Measurements from ENCODE around the gene MYO9B. TPM values are rescaled to one million over a fixed set of nuclear protein-coding genes. Genes with fewer than 3 reads are reported as not detected.

MYO9B gene
- total RNA-seq, 1 experiment from 2014 or later: 68.3 TPM

GRCh38 chr19:17156296-17156946 is 80.8 kb downstream of the MYO9B start:
- intact Hi-C loops (cut with micrococcal nuclease): no loop called here

GRCh38 chr19:17156947-17157302 is 81.3 kb downstream of the MYO9B start:
- Histone ChIP-seq H3K4me2 (ENCODE audit: low read length) (no peak overlapping the region), H2AFZ (ENCODE audit: low read length) (no peak overlapping the region), H3K79me2 (ENCODE audit: low read length) (no peaks in the 10 kb centered on the region), H3K36me3 (ENCODE audit: low read depth, low read length) (peaks cover 19% of the 10 kb centered on the region), H4K20me1 (ENCODE audit: low read length) (no peaks in the 10 kb centered on the region), H3K27me3 (ENCODE audit: low read length) (no peaks in the 10 kb centered on the region), H3F3A (ENCODE audit: low read length, unreplicated experiment) (no peaks in the 10 kb centered on the region), H3K9me3 (ENCODE audit: low read length) (no peaks in the 10 kb centered on the region), H3K9ac (ENCODE audit: low read length) (no peak overlapping the region), H3K4me1 (ENCODE audit: insufficient read depth, low read length) (no peaks in the 10 kb centered on the region), H3K27ac (ENCODE audit: low read length) (no peak overlapping the region), H3K9me2 (replicated peaks; ENCODE audit: low read length) (no peaks in the 10 kb centered on the region), H3K4me3 (ENCODE audit: low read length) (no peak overlapping the region)
- TF ChIP-seq CTCF (conservative IDR thresholded peaks at IDR 0.05; ENCODE audit: low read depth, low read length): no peak
- TF ChIP-seq EZH2 (IDR thresholded peaks at IDR 0.05; ENCODE audit: low read length, unreplicated experiment): no peak
- no peak for TF ChIP-seq EZH2phosphoT487 (IDR thresholded peaks at IDR 0.05; ENCODE audit: borderline replicate concordance, low read length)
- no TSS peak for BruUV-seq (replicated peaks)
- DNase-seq: no peak
- ChIA-PET POLR2A (ENCODE audit: unreplicated experiment) (no interaction called here), CTCF (no interaction called here)
- ATAC-seq: no peak
- intact Hi-C loops (cut with micrococcal nuclease): no loop called here

More at GRCh38 chr19:17156296-17156946, 80.8 kb downstream of the MYO9B start:
- ChIA-PET POLR2A (ENCODE audit: unreplicated experiment) (no interaction called here), CTCF (interaction anchor here (0.6 kb wide), 1 partner anchor 161 kb away, joined by 4 read pairs; no protein-coding TSS in a partner anchor)
- ATAC-seq: no peak
- no peak for DNase-seq
- H4K20me1 ChIP-seq (ENCODE audit: low read length): no peaks in the 10 kb centered on the region
- no peak overlapping the region for H3K4me3 ChIP-seq (ENCODE audit: low read length)
- no peaks in the 10 kb centered on the region for H3F3A ChIP-seq (ENCODE audit: low read length, unreplicated experiment)
- peaks cover 22% of the 10 kb centered on the region for H3K36me3 ChIP-seq (ENCODE audit: low read depth, low read length)
- TF ChIP-seq EZH2 (IDR thresholded peaks at IDR 0.05; ENCODE audit: low read length, unreplicated experiment): no peak
- TF ChIP-seq CTCF (conservative IDR thresholded peaks at IDR 0.05; ENCODE audit: low read depth, low read length): no peak
- TF ChIP-seq EZH2phosphoT487 (IDR thresholded peaks at IDR 0.05; ENCODE audit: borderline replicate concordance, low read length): no peak
- no peak overlapping the region for H3K27ac ChIP-seq (ENCODE audit: low read length)
- no peak overlapping the region for H3K4me2 ChIP-seq (ENCODE audit: low read length)
- no peaks in the 10 kb centered on the region for H3K79me2 ChIP-seq (ENCODE audit: low read length)
- H3K9me3 ChIP-seq (ENCODE audit: low read length): no peaks in the 10 kb centered on the region
- H2AFZ ChIP-seq (ENCODE audit: low read length): no peak overlapping the region
- H3K4me1 ChIP-seq (ENCODE audit: insufficient read depth, low read length): no peaks in the 10 kb centered on the region
- BruUV-seq (replicated peaks): no TSS peak
- H3K9me2 ChIP-seq (replicated peaks; ENCODE audit: low read length): no peaks in the 10 kb centered on the region
- no peaks in the 10 kb centered on the region for H3K27me3 ChIP-seq (ENCODE audit: low read length)
- no peak overlapping the region for H3K9ac ChIP-seq (ENCODE audit: low read length)

- H3K9ac ChIP-seq (ENCODE audit: low read length): no peak overlapping the region
- H3K36me3 ChIP-seq (ENCODE audit: low read depth, low read length): peaks cover 31% of the 10 kb centered on the region
- no peak overlapping the region for H3K4me2 ChIP-seq (ENCODE audit: low read length)
- ATAC-seq (no peak), DNase-seq (no peak)
- no peaks in the 10 kb centered on the region for H3K9me3 ChIP-seq (ENCODE audit: low read length)
- ChIA-PET CTCF (no interaction called here), POLR2A (ENCODE audit: unreplicated experiment) (no interaction called here)
- H3K79me2 ChIP-seq (ENCODE audit: low read length): no peaks in the 10 kb centered on the region
- BruUV-seq (replicated peaks): no TSS peak
- no peak overlapping the region for H3K4me3 ChIP-seq (ENCODE audit: low read length)
- intact Hi-C loops (cut with micrococcal nuclease): no loop called here
- no peaks in the 10 kb centered on the region for H3K4me1 ChIP-seq (ENCODE audit: insufficient read depth, low read length)
- TF ChIP-seq EZH2phosphoT487 (IDR thresholded peaks at IDR 0.05; ENCODE audit: borderline replicate concordance, low read length): no peak
- no peak for TF ChIP-seq CTCF (conservative IDR thresholded peaks at IDR 0.05; ENCODE audit: low read depth, low read length)
- TF ChIP-seq EZH2 (IDR thresholded peaks at IDR 0.05; ENCODE audit: low read length, unreplicated experiment): no peak
- H3K9me2 ChIP-seq (replicated peaks; ENCODE audit: low read length): no peaks in the 10 kb centered on the region
- no peak overlapping the region for H3K27ac ChIP-seq (ENCODE audit: low read length)
- no peaks in the 10 kb centered on the region for H3K27me3 ChIP-seq (ENCODE audit: low read length)
- no peaks in the 10 kb centered on the region for H3F3A ChIP-seq (ENCODE audit: low read length, unreplicated experiment)
- no peaks in the 10 kb centered on the region for H4K20me1 ChIP-seq (ENCODE audit: low read length)
- H2AFZ ChIP-seq (ENCODE audit: low read length): no peak overlapping the region
Observed at GRCh38 chr19:17158584-17158983, 83.0 kb downstream of the MYO9B start.
